ENCODE measurements around the gene SOX6. TPM values are rescaled to one million over a fixed set of nuclear protein-coding genes. Genes with fewer than 3 reads are reported as not detected.

SOX6 gene
- total and polyA plus RNA-seq, 2 donors (not counting 3 experiments of a cell fraction or from before 2014, with no cell fraction given): 0.14 to 3.7 TPM

DNA sequence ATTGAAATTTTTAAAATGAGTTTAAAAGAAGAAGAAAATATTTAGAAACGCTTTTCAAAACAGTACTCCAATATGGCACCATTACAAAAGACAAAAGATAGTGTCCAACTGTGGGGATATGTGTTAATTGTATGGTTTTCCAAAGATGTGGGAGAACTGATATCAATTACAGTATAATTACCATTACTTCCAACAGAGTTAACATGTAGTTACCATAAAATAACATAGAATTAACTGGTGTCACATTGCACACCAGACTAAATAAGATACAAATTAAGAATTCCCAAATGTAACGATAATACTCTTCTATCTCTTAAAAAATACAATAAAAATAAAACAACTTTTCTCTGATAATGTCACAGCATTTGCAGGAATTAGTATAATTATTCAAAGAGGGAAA lies 329.5 kb downstream of the SOX6 start:
- dilution Hi-C loops (cut with MboI; ENCODE audit: extremely low pct_ligation_motif_present, low sequenced_read_pairs) (no loop called here), intact Hi-C loops (cut with micrococcal nuclease) (no loop called here)
- H3K4me1 ChIP-seq (ENCODE audit: control insufficient read depth, extremely low read depth, insufficient read depth, low read length): no peaks in the 10 kb centered on the region
- peaks cover 0 to 1% of the 10 kb centered on the region in 2 experiments for H3K27me3 ChIP-seq (ENCODE audit: control insufficient read depth in 2 of 2, insufficient read depth in 2 of 2, low read length in 2 of 2)
- H3K4me2 ChIP-seq (ENCODE audit: insufficient read depth, low read length): no peak overlapping the region
- H3K9me1 ChIP-seq (replicated peaks; ENCODE audit: control insufficient read depth, extremely low read depth, insufficient read depth, low read length): no peaks in the 10 kb centered on the region
- H3K9ac ChIP-seq (replicated peaks; ENCODE audit: extremely low read depth, insufficient read depth, low read length): no peak overlapping the region
- BruUV-seq (replicated peaks): no TSS peak
- no peak overlapping the region for H3K27ac ChIP-seq (ENCODE audit: insufficient read depth, low read depth, low read length)
- POLR2A ChIA-PET: no interaction called here
- no peaks in the 10 kb centered on the region for H4K20me1 ChIP-seq (replicated peaks; ENCODE audit: control insufficient read depth, extremely low read depth, insufficient read depth, low read length)
- H3K9me3 ChIP-seq (replicated peaks; ENCODE audit: control insufficient read depth, insufficient read depth, low read length): no peaks in the 10 kb centered on the region
- DNase-seq (ENCODE audit: low read depth, low spot score) (no peak), FAIRE-seq (no peak)
- no peaks in the 10 kb centered on the region for H3K36me3 ChIP-seq (ENCODE audit: control insufficient read depth in 2 of 2, extremely low read depth in 1 of 2, insufficient read depth in 2 of 2, low read length in 2 of 2)
- CTCF ChIA-PET: interaction anchor here (1.1 kb wide), 1 partner anchor 25 kb away, joined by 3 read pairs; no protein-coding TSS in a partner anchor
- no peak overlapping the region for H3K4me3 ChIP-seq (replicated peaks in 1 of 3; ENCODE audit: insufficient read depth in 1 of 3, low read depth in 1 of 3, low read length in 3 of 3)
- H2AFZ ChIP-seq (ENCODE audit: low read depth, low read length): no peak overlapping the region
- H3K79me2 ChIP-seq (ENCODE audit: control insufficient read depth, insufficient read depth, low read length): no peaks in the 10 kb centered on the region
- no peak for TF ChIP-seq GATA2 (IDR thresholded peaks at IDR 0.05; ENCODE audit: insufficient read depth, insufficient read length, low read depth, low read length)
- TF ChIP-seq JUN (IDR thresholded peaks at IDR 0.05; ENCODE audit: borderline replicate concordance, insufficient read depth, insufficient read length, low read depth): no peak
- TF ChIP-seq, protein P1, sequence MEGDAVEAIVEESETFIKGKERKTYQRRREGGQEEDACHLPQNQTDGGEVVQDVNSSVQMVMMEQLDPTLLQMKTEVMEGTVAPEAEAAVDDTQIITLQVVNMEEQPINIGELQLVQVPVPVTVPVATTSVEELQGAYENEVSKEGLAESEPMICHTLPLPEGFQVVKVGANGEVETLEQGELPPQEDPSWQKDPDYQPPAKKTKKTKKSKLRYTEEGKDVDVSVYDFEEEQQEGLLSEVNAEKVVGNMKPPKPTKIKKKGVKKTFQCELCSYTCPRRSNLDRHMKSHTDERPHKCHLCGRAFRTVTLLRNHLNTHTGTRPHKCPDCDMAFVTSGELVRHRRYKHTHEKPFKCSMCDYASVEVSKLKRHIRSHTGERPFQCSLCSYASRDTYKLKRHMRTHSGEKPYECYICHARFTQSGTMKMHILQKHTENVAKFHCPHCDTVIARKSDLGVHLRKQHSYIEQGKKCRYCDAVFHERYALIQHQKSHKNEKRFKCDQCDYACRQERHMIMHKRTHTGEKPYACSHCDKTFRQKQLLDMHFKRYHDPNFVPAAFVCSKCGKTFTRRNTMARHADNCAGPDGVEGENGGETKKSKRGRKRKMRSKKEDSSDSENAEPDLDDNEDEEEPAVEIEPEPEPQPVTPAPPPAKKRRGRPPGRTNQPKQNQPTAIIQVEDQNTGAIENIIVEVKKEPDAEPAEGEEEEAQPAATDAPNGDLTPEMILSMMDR (IDR thresholded peaks at IDR 0.05; ENCODE audit: extremely low read depth in 1 of 2, insufficient read depth in 1 of 2, low read depth in 1 of 2, low read length in 2 of 2): no peak
- TF ChIP-seq POLR2AphosphoS5 (IDR thresholded peaks at IDR 0.05; ENCODE audit: insufficient read depth, low read depth, low read length): no peak
- TF ChIP-seq FOS (IDR thresholded peaks at IDR 0.05; ENCODE audit: borderline replicate concordance, insufficient read depth, low read length): no peak

DNA sequence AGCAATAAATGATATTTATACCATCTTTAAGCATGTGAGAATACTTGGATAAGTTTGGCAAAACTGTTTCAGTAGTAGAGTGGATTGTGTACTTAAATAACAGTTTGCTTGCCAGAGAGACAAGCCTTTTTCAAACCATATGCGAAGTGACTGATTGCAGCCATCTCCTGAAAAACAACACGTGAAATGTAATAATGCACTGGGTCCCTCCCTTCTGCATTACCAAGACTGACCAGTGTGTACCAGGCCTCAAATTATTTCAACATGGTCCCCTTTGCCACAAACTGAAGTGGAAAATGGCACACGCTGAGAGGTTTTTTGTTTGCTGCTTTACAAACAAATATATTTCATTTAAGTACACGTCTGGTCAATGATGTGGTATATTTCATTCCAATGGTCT lies 337.4 kb downstream of the SOX6 start:
- dilution Hi-C loops (cut with MboI; ENCODE audit: extremely low pct_ligation_motif_present, low sequenced_read_pairs) (no loop called here), intact Hi-C loops (cut with micrococcal nuclease) (no loop called here)
- DNase-seq (ENCODE audit: low read depth, low spot score): no peak
- Histone ChIP-seq H3K4me1 (ENCODE audit: control insufficient read depth, extremely low read depth, insufficient read depth, low read length) (no peaks in the 10 kb centered on the region), H3K9ac (replicated peaks; ENCODE audit: extremely low read depth, insufficient read depth, low read length) (no peak overlapping the region), H3K4me2 (ENCODE audit: insufficient read depth, low read length) (no peak overlapping the region), H2AFZ (ENCODE audit: low read depth, low read length) (no peak overlapping the region), H3K36me3 (ENCODE audit: control insufficient read depth in 2 of 2, extremely low read depth in 1 of 2, insufficient read depth in 2 of 2, low read length in 2 of 2) (no peaks in the 10 kb centered on the region), H3K9me3 (replicated peaks; ENCODE audit: control insufficient read depth, insufficient read depth, low read length) (no peaks in the 10 kb centered on the region), H3K27ac (ENCODE audit: insufficient read depth, low read depth, low read length) (no peak overlapping the region), H3K79me2 (ENCODE audit: control insufficient read depth, insufficient read depth, low read length) (no peaks in the 10 kb centered on the region), H3K27me3 (ENCODE audit: control insufficient read depth in 2 of 2, insufficient read depth in 2 of 2, low read length in 2 of 2) (peaks cover 0 to 3% of the 10 kb centered on the region in 2 experiments), H4K20me1 (replicated peaks; ENCODE audit: control insufficient read depth, extremely low read depth, insufficient read depth, low read length) (no peaks in the 10 kb centered on the region), H3K9me1 (replicated peaks; ENCODE audit: control insufficient read depth, extremely low read depth, insufficient read depth, low read length) (no peaks in the 10 kb centered on the region), H3K4me3 (replicated peaks in 1 of 3; ENCODE audit: insufficient read depth in 1 of 3, low read depth in 1 of 3, low read length in 3 of 3) (no peak overlapping the region)
- ChIA-PET CTCF (no interaction called here), POLR2A (no interaction called here)
- TF ChIP-seq JUN (IDR thresholded peaks at IDR 0.05; ENCODE audit: borderline replicate concordance, insufficient read depth, insufficient read length, low read depth) (no peak), MYC (IDR thresholded peaks at IDR 0.05; ENCODE audit: low read depth, low read length) (no peak), POLR2A (IDR thresholded peaks at IDR 0.05; ENCODE audit: low read depth, low read length) (no peak)
- FAIRE-seq: no peak
- BruUV-seq (replicated peaks): no TSS peak
